NCI-H2107 treated with DMSO at 0.1 percent for 48 hours (cell line): ENCODE measurements around the gene ASTN2.
"Not testable (repeated sequence)": the region's sequence is repeated elsewhere in the genome, so short reads cannot be mapped to it uniquely, and the experiment has no call there.

Experiments used
- DNase-seq: peaks from one replicate; lab custom pipeline; 2025; ENCODE audit not compliant: unreplicated experiment; lab: John Stamatoyannopoulos, UW

Gene ASTN2

GRCh38 chr9:116476002-116476401 is 938.9 kb downstream of the ASTN2 start:
- DNase-seq, result no peak

- no peak for DNase-seq
Observed at GRCh38 chr9:116475201-116475600, 939.7 kb downstream of the ASTN2 start.

GRCh38 chr9:116471944-116472506 is 942.8 kb downstream of the ASTN2 start:
- DNase-seq, result no peak

GRCh38 chr9:116471093-116471906 is 943.6 kb downstream of the ASTN2 start:
- DNase-seq, result no peak

- DNase-seq, result no peak
Observed at GRCh38 chr9:116468793-116469527, 945.9 kb downstream of the ASTN2 start.

- no peak for DNase-seq
Observed at GRCh38 chr9:116468369-116468768, 946.5 kb downstream of the ASTN2 start.

- no peak for DNase-seq
Observed at GRCh38 chr9:116467740-116468351, 947.0 kb downstream of the ASTN2 start.

- DNase-seq, result no peak
Observed at GRCh38 chr9:116466271-116467235, 948.3 kb downstream of the ASTN2 start.

- DNase-seq, result no peak
Observed at GRCh38 chr9:116465576-116466270, 949.1 kb downstream of the ASTN2 start.

GRCh38 chr9:116464987-116465571 is 949.8 kb downstream of the ASTN2 start:
- DNase-seq, result no peak

- DNase-seq, result no peak
Observed at GRCh38 chr9:116464423-116464822, 950.4 kb downstream of the ASTN2 start.

GRCh38 chr9:116461632-116462031 is 953.2 kb downstream of the ASTN2 start:
- DNase-seq, result no peak

GRCh38 chr9:116460026-116460425 is 954.8 kb downstream of the ASTN2 start:
- DNase-seq, result no peak

GRCh38 chr9:116459576-116459975 is 955.3 kb downstream of the ASTN2 start:
- DNase-seq, result no peak

- no peak for DNase-seq
Observed at GRCh38 chr9:116456490-116457088, 958.3 kb downstream of the ASTN2 start.

- DNase-seq, result not testable (repeated sequence)
Observed at GRCh38 chr9:116454539-116454938, 960.3 kb downstream of the ASTN2 start.

- no peak for DNase-seq
Observed at GRCh38 chr9:116453785-116454184, 961.1 kb downstream of the ASTN2 start.

- no peak for DNase-seq
Observed at GRCh38 chr9:116452634-116453033, 962.2 kb downstream of the ASTN2 start.

GRCh38 chr9:116452227-116452626 is 962.6 kb downstream of the ASTN2 start:
- no peak for DNase-seq
